GM18861 (cell line): Measurements from ENCODE around the gene NOSIP.

Source experiments
- ATAC-seq: cut with Tn5 transposase; IDR thresholded peaks from one replicate; pipeline ENCODE4 v1.9.1; 2021; ENCODE audit not compliant: unreplicated experiment

NOSIP gene

DNA sequence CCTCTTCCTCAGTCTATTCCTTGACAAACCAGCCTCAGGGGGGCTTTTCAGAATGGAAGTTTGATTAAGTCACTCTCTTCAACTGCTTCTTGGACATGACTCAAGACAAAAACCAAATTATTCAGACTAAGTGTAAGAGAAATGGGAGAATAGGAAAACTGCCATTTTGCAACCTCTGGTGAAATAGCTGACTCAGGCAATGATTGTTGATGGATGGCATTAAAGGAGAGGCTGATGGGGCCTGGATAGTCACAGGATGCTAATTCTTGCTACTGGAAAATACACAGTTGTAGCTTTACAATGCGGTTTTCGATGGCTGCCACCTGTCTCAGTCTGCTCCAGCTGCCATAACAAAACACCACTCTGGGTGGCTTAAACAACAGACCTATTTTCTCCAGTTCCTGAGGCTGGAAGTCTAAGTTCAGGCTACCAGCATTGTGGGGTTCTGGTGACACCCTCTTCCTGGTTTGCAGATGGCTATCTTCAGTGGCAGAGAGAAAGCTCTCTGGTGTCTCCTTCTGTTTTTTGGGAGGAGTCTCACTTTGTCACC, 6.1 kb downstream of the NOSIP start:
- no peak for ATAC-seq

DNA sequence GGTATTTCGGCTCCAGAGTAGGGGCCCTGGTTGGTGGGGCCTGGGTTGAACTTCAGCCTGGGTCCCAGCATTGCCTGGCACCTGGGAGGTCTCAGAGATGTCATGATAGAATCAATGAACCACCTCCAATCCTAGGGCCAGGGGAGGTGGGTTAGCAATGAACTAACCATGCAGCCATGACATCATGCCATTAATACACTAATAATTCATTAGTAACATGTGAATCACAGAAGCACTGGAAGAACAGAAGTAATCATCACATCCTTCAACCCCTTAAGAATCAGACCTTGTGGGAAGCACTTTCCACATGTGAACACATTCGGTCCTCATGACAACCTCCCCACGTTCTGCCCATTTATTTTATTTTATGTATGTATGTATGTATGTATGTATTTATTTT, 6.9 kb downstream of the NOSIP start:
- ATAC-seq: no peak

DNA sequence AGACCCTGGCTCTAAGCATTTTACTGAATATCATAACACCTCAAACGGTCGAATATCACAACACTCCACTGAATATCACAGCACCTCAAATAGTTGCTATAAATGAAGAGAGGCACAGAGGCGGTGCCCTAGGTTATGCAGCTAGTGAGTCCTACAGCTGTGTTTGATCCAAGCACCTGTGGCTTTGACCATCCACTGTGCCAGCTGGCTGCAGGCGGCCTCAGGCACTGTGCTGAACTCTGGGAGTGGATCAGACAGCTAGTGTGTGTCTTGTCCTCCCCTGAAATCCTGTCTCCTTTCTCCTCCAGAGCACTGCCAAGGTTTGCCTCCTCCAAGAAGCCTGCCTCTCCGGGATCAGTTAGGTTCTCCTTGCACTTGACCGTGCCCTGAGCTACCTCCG, 7.3 kb downstream of the NOSIP start:
- no peak for ATAC-seq

DNA sequence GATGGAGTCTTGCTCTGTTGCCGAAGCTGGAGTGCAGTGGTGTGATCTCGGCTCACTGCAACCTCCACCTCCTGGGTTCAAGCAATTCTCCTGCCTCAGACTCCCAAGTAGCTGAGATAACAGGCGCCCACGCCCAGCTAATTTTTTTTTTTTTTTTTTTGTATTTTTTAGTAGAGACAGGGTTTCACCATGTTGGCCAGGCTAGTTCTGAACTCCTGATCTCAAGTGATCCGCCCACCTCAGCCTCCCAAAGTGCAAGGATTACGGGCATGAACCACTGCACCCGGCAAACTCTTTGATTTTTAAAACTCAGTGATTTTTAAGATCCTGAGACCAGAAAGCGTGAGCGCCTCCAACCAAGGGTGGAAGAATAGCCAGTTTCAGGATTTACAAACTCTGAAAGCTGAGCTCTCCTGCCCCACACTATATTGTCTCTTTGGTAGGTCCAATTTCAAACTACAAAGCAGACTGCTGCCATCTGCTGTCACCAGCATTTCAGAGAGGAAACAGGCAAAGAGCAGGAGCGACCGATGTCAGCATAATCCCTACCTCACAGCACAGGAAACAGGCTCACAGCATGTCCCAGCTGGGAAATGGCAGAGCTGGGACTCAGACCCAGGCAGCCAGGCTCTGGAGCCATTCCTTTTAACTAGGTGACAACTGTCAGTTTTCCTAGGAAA, 9.2 kb downstream of the NOSIP start:
- ATAC-seq: no peak

DNA sequence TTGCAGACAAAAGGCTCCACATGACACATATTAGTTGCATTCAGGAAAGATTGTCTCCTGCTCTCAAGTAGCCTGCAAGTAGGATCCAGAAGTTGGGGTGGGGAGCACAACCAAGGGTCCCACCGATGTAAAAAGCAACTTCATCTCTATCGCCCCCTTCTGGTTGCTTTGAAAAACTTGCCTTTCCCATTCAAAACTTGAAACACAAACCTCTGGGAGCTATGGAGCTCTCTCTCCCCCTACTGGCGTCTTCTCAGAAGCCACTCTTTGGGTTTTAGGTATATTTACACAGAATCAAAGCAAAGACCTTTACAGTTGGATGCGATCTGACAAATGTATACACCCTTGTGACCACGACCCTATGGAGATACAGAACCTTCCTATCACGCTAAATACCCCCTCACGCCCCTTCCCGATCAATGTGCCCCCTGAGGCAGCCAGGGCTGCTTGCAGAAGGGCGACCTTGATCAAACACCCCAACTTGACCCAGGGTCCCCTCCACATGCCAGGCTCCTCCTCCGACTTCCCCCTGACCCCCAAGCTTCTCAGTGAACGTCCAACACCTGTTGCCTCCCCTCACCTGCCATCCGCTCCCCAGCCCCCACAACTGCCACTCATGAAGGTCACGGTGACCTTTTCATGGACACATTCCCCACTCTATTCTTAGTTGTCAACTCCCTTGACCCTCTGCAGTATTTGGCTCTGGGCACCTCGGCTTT, 10.1 kb downstream of the NOSIP start:
- no peak for ATAC-seq

DNA sequence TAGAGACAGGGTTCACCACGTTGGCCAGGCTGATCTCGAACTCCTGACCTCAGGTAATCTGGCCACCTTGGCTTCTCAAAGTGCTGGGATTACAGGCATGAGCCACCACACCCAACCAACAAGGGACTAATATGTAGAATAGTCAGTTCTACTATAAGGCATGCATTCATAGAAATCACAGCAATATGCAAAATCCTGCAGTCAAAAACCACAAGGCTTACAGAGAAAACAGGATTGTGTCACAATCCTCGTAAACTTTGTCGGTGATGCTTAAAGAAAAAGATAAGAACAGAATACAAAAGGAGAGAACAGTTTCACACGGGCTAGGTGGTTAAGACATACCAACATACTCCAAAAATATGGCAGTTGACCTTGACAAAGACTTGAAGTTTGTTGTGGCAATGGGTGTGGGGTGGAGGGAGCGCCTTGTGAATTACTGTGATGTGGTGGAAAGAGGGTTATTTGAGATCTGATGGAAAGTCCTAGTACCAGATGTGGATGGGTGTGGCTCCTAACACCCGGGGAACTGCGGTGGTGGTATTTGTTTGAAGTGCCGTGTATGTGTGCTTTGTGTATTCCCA, 12.4 kb downstream of the NOSIP start:
- no peak for ATAC-seq

DNA sequence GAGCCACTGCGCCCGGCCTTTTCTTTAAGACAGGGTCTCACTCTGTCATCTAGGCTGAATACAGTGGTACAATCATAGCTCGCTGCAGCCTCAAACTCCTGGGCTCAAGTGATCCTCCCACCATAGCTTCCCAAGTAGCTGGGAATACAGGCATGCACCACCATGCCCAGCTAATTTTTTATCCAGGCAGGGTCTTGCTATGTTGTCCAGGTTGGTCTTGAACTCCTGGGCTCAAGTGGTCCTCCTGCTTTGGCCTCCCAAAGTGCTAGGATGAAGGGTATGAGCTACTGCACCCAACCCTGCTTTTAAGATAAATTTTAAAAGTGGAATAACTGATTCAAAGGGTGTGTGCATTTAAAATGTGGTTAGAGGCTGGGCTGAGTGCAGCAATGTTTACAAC, 14.1 kb downstream of the NOSIP start:
- ATAC-seq: no peak

DNA sequence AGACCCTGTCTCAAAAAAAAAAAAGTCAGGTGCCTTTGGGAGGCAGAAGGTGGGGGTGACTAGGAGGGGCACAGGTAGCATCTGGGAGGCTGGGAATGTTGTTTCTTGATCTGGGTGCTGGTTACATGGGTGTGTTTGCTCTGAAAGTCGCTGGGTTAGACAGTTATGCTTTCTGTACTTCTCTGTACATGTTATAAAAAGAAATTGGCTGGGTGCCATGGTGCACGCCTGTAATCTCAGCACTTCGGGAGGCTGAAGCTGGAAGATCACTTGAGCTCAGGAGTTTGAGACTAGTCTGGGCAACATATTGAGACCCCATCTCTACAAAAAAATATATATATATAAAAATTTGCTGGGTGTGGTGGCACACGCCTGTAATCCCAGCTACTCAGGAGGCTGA, 15.1 kb downstream of the NOSIP start:
- no peak for ATAC-seq

DNA sequence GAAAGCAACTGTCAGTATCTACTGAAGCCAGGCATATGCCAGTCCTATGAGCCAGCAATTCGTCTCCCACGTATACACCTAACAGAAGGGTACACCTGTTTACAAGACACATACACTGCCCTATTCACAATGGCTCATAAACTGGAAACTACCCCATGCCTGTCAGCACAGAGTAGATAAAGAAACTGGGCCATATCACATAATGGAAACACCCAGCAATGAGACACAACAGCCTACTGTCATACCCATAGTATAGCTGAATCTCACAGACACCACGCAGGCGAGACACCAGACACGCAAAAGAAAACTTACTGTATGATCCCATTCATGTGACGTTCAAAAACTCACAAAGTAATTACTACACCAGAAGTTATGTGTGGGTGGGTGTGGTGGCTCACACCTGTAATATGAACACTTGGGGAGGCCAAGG, 15.7 kb downstream of the NOSIP start:
- no peak for ATAC-seq

DNA sequence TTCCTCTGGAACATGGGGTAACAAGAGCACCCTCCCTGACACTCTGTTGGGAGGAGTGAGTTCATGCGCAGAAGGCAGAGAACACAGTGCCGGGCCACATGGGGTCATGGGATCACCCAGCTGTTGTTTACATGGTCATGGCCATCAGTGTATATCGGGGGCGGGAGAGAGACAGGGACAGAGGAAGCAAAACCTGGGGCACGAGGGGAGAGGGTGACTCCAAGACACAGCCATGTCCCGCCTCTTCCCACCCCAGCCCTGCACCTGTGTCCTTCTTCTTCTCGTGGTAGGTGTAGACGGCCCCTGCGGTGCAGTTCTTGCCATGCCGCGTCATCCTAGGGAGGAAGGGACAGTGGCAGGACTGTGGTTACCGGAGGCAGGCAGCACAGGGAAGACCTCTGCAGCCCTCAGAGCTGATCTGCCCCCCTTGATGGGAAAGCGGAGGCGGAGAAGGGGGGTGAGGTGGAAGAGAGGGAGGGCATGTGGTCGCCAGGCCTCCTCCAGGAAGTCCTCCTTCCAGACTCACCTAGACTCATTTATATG, 19.9 kb downstream of the NOSIP start:
- no peak for ATAC-seq

DNA sequence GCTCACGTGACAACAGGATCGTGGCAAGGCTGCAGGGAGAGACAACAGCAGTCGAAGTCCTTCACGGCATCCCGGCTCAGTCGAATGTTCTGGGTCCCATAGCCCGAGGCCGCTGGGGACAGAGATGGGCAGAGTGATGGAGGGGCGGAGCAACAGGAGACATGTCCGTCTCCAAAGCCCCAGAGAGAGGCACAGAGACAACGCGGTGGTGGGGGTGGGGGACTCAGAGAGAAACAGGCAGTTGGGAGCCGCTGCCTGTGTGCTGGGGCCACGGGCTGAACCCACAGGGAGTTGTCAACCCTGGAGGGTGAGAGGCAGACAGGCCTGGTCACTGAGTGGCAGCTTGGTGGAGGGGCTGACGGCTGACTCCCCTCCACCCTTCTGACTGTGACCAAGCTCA, 20.4 kb downstream of the NOSIP start:
- no peak for ATAC-seq

DNA sequence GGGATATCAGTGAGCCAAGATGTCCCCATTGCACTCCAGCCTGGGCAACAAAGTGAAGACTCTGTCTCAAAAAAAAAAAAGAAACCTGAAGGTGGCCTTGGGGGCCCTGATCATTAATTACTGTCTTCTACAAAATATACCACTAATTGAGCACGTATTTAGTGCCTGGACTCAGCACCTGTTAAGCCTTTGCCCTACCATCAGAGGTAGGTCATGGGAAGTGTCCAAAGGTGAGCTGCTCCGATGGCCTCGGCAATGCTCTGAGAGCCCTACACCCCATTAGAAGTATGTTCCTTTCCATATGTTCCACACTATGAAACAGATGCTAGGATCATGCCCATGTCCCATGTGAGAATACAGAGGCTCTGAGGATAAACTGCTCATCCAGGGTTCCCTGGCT, 20.9 kb downstream of the NOSIP start:
- ATAC-seq: no peak

DNA sequence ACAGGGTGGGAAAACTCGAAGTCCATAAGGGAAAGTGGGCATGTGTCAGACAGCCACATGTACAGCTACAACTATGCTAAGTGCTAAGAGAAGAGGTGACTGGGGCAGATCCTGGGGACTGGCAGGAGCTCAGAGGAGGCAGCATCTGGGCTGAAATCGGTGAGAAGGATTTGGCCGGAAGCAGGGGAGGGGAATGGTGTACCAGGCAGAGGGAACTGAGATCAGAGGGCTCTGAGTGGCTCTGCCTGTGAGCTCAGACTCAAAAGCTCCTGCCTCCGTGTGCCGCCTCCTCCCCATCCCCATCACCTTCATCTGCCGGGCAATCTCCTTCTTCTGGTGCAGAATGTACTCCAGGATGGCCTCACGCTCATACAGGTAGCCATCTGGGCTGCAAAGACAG, 21.8 kb downstream of the NOSIP start:
- no peak for ATAC-seq

DNA sequence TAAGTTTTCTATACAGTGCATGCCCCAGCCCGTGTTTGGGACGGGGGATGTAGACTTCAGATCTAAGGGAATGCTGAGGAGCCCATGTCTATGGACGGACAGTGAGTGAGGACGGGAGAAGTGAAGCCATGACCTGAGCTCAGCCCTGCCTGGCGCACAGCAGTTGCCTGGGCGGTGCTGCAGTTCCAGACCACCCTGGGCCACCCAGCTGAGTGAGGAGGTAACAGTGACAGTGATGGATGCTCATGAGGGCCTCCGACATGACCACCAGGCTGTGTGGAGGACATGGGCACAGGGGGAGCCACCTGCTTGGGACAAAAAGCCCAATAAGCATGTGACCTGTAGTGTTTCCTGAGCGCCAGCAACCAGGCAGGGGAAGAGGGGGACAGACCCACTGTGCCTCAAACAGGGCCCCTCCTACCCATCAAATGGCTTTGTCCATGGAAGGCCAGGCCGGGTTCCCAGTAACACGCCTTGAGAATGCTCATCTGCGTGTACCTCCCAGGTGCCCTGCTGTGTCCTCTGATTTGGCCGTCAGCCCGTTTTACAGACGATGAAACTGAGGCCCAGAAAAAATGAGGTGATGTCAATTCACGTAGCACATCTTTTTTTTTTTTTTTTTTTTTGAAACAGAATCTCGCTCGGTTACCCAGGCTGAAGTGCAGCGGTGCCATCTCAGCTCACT, 22.6 kb downstream of the NOSIP start:
- ATAC-seq: no peak

DNA sequence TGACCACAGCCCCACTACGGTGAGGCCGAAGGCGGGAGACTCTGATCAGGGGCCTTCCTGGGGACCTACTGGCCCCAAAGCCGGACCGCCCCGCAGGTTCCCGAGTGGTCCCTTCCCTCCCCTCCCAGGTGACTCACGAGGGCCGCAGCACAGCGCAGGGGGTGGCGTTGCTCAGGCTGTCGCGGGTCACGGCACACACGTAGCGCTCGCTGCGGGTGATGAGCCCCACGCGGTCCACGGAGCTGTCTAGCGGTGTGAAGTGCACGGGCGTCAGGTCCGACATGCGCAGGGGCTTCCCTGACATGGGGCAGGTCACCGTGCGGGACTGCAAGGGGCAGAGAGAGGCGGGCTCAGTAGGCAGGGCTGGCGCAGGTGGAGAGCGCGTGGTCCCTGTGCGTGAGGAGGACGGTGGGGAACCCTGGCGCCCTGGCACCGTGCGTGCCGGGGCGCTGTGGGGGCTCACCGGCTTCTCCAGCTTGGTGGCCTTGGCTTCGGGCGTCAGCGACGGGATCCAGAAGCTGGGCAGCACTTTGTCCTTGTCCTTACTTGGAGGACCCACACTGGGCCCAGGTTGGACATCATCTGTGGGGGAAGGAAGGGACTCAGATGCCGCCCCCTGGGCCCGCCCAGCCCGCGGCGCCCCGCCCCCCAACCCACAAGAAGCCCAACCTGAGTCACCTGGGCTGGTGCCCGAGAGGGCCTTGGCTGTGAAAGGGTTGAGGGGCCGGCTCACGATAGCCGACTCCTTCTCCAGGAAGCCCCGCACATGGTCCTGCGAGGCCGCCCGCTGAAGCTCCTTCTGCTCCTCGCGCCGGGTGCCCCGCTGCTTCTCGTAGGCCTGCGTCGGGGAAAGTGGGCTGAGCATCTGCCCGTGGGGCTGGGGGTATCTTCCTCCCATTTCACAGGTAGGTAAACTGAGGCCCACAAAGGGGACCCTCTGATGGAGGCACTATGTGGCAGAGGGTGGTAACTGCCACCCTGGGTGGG, 23.7 kb downstream of the NOSIP start:
- no peak for ATAC-seq

DNA sequence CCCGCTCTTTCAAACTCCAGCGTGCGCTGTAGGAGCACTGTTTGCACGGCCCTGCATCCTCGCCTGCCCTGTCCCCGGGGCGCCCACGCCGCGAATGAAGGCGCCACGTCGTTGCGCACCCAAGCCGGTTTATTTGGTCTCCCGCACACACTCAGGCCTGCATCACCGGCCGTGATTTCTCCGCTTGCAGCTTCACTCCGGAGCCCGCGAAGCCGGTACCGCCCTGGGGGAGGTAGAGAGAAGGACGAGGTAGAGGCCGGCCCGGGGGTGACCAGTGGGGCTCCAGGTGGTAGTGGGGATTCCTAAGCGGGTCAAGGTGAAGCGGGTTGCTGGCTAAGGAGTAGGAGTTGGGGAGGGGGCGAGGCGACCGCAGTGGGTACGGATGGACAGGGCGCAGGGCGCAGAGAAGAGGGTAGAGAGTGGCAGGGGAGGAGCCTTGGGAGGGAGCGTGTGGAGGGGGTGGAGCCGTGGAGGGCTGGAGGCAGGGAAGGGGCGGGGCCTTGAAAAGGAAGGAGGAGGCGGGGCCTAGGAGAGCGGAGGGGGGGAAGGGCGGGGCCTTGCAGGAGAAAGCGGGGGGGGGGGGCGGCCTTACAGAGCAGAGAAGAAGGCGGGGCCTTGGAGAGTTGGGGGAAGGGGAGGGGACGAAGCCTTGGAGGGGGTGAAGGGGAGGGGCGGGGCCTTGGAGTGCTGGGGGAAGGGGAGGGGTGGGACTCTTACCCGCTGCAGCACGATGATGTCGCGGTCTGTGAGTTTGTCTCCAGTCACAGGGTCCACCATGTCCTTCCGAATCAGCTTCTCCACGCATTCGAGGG, 24.6 kb downstream of the NOSIP start:
- no peak for ATAC-seq

DNA sequence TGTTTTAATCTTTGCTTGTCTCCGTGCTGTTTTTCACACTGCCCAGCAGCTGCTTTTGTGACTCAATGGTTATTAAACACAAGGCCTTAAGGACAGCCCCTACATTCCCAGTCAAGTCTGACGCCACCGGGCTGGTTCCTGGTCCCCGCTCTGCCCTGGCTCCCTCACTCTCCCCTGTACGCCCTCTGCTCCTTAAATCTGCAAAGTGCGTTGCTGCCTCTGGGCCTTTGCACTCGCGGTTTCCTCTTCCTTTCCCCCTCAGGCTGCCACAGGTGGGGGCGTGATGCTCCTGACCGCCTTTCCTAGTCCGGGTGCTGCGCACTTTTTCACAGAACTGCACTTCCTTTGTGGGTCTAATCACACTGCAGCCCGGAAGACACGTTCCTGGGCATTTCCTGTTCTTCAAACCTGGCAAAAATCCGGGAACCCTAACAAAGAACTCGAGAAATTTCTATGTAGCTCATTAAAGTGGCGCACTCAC, 25.6 kb downstream of the NOSIP start:
- ATAC-seq: no peak

DNA sequence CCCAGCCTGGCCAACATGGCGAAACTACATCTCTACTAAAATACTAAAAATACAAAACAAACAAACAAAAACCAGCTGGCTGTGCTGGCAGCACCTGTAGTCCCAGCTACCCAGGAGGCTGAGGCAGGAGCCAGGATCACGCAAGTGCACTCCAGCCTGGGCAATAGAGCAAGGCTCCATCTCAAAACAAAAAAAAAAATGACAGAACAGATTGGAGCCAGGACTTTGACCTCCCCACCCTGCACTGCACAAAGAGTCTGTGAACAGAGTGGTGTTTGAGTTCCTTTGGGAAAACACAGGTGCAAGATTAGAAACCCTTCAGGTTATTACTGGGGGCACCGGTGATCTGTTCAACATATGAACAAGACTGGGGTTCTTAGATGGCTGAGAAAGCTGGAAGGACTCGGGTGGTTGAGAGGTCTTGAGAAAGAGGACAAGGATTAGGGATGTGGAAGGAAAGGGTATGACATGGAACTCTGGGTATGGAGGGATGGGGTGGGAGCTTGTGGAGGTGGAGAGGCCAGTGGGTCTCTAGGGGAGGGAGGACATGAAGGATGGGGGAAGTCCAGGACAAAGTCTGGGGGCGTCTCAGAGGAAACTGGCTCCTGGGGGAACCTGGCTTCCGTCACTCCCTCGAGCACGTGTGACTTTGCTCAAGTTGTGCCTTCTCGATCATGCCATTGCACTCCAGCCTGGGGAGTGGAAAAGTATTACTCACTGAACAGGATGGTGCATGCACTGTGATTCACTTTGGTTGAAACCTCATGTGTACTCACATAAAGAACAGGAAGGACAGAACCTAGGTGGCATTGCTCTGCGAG, 26.7 kb downstream of the NOSIP start:
- no peak for ATAC-seq
